Stimulated activated CD8-positive, alpha-beta memory T cell treated with anti-CD3 and anti-CD28 coated beads, Interleukin-4, amount 100 ng/mL, for 24 hours (primary cell): ENCODE results near the gene LCP1.
A peak's percentile ranks its signal among the peaks of the same experiment; 100 is the strongest.
"Not testable (repeated sequence)": the region's sequence is repeated elsewhere in the genome, so short reads cannot be mapped to it uniquely, and the experiment has no call there.

Source experiments
- DNase-seq: peaks from one replicate; pipeline ENCODE4 v3.0.0-alpha.2; 2020; ENCODE audit warnings: low read depth

LCP1 gene, protein sequence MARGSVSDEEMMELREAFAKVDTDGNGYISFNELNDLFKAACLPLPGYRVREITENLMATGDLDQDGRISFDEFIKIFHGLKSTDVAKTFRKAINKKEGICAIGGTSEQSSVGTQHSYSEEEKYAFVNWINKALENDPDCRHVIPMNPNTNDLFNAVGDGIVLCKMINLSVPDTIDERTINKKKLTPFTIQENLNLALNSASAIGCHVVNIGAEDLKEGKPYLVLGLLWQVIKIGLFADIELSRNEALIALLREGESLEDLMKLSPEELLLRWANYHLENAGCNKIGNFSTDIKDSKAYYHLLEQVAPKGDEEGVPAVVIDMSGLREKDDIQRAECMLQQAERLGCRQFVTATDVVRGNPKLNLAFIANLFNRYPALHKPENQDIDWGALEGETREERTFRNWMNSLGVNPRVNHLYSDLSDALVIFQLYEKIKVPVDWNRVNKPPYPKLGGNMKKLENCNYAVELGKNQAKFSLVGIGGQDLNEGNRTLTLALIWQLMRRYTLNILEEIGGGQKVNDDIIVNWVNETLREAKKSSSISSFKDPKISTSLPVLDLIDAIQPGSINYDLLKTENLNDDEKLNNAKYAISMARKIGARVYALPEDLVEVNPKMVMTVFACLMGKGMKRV

DNA sequence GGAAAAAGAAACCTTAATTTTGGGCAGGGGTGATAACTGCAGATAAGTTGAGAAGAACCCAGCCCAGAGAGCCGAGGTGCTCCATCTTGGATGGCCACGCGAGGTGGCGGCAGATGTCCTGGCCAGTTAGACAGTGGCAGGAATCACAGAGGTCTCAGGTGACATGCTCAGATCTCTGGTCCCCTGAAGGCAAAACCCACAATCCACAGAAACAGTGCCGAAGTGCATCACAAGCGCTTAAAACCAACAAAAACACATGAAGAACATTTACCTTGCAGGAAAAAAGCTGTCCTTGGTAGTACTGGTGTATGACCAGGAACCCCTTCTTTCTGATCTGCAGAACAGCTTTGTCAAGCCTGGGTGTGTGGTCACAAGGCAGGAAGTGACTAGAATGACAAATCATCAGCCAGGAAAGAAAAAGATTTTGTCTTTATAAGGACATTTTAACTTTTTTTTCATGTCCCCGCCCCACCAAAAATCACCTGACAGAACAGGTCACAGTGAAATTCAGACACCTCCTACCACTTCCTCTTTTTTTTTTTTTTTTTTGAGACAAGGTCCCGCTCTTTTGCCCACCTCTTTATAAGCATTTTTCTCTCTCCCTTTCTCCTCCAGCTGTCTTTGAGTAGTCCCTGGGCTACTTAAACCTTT, at the start of gene LCP1:
TSS of gene LCP1 (minus strand) at position 338 of the 651 bp plus-strand sequence. CDS start 22,515 bp downstream, outside the sequence.
- peak; percentile 43 for DNase-seq

DNA sequence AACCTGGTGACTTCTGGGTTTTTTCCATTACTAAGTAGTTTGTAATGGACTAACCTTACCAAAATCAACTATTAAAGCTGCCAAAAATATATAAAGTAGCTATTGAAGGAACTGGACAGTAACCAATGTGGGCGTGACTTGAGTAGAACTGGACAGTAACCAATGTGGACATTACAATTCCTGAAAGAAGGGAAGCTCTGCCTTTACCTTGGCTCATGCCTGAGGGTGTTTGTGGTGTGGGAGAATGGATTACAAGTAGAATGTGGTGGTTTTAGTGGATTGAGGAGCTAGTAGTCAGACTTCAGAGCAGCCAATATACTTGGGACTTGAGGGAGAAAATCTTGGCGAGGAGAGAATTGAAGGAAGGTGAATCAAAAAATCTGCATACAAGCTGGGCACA, 47.3 kb upstream of the LCP1 start:
- DNase-seq, result no peak

DNA sequence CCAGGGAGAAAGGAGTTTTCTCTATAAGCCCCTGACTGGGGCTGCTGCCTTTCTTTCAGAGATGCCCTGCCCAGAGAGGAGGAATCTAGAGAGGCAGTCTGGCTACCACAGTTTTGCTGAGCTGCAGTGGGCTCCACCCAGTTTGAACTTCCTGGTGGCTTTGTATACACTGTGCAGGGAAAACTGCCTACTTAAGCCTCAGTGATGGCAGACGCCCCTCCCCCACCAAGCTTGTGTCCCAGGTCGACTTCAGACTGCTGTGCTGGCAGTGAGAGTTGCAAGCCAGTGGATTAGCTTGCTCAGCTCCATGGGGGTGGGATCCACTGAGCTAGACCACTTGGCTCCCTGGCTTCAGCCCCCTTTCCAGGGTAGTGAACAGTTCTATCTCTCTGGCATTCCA, 38.3 kb upstream of the LCP1 start:
- DNase-seq, result not testable (repeated sequence)

DNA sequence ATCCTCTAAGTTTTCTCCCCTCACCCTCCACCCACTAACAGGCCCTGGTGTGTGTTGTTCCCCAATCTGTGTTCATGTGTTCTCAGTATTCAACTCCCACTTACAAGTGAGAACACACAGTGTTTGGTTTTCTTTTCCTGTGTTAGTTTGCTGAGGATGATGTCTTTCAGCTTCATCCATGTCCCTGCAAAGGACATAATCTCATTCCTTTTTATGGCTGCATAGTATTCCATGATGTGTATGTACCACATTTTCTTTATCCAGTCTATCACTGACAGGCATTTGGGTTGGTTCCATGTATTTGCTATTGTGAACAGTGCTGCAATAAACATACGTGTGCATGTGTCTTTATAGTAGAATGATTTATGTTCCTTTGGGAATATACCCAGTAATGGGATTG, 32.8 kb upstream of the LCP1 start:
- not testable (repeated sequence) for DNase-seq

DNA sequence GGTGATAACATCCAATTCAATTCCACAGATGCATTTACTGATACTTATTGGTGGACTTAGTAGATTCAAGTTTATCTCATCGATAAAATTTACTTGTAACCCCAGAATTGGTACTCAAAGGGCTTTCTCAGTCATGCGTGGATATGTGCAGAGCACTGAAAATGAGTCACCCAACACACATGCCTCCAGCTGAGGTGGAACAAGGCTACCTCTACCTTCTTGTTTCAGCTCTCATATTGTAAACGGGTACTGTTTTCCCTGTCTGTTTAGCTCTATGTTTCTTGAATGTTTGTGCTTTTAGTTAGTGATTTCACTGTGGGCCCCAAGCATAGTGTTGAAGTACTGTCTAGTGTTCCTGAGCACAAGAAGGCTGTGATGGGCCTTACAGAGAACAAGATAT, 31.3 kb upstream of the LCP1 start:
- DNase-seq, result no peak

DNA sequence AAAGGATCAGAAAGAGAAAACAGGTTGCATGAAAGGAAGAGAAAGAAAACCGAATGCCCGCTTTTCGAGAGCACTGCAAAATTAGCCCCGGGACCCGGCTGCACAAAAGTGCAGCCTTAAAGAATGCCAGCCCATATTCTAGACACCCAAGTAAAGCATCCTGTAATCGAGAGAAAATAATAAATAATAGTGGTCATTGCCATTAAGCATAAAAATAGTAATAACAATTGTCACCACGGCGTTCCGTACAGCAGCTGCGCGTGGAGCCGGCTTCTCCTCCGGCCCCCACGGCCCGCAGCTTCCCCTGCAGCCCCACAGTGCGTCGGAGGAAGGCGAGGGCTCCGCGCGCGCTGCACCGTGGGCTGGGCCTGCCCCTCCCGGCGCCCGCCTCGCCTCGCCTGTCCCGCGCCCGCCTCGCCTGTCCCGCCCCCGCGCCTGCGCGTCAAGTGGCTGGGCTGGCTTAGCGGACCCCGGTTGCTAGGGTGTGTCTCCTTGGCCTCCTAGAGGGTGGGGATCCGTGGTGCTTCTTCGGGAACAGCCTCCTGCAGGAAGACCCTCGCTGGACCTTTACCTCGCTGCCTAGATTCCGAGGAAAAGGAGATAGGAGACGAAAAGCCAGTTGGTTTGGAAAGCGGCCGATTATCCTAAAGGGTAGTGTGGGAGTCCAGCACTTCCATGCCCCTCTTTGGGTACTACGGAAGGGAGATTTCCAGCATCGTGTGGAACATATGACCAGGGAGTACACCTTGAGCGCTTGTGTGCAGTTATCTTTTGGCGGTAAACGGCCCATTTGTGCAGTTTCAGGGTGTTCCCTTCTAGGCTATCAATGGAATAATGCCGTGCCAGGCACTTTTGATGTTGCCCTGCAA, 29.7 kb upstream of the LCP1 start, which contains the start of gene LRRC63:
TSS of gene LRRC63 (plus strand) at position 446 of the 869 bp plus-strand sequence. CDS start 1,107 bp downstream, outside the sequence.
- peak; percentile 82 for DNase-seq

DNA sequence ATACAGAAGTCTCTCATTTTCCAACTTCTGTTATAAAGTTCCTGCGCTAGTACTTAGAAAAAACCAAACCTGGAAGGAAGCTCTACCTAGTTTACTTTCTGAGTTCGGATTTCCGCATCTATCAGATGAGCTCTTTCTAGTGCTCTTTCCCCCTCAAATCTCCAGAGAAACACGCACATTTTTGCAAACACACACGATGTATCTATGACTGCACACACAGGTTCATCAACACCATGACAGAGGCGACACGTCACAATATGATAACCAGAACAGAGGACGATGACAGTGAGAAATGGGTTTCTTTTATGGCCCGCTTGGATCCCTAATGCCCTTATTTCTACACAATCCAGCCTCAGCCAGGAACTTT, 29.1 kb upstream of the LCP1 start:
- no peak for DNase-seq

DNA sequence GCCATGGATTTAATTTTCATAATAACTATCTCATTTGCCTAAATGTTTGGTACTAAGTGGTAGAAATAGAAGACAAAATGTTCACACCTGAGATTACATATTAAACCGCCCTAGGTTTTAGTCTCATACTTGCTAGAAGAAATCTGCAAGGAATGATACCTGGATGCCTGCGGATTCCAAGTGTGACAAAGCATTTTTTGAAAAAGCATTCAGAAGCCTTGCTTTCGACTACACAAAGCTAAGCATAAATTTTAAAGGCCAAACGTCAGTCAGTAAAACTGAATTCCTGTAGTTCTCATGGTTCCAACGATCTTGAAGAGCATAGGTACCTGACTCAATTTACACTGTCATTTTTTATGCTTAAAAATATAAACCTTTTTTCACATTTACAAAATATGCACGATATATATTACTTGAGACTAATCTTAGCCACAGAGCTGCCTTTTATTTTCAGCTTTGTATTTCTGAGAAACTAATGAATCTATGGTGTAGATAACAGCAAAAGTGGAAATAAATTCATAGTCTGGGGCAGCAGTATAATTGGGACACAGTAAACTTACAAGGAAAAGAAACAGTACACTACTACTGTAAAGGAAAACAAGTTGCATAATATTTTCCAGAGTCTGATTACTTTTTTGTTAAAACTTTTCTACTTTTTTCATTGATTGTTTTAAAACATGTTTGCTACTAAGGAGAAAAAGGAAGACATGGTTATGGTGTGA, 28.5 kb upstream of the LCP1 start:
- no peak for DNase-seq

DNA sequence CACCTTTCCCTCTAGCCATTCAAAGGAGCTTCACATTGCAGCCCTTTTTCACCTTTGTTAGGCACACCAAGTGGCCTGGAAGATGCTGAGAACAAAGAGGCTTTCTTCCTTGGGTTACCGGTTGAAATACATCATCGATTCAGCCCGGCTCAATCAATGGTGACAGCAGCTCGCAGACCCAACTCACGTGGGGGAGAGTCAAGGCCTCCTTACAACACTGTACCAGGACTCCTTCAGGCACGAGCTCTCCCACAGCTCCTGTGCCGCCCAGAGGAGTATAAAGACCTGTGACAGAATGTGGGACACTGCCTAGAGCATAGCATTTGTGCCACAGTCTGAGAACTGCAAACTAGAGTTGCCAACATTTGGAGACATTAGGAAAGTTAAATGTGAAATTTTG, 25.9 kb upstream of the LCP1 start:
- DNase-seq, result no peak

DNA sequence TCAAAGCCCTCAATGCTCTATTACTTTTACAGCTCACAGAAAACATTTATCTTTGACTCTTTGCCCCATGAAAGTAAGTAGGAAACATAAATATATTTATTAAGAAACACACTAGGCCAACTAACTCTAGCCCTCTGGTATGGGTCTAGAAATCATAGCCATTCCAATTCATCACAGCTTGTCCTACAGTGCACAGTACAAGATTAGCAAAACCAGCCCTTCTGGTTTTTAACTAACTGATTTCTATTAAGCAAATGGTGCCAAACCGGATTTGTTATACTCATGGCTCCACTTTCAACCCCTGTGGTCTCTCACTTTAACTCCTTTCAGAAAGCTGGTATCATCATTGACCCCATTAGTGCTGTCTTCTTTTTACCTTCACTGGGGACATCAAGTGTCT, 24.2 kb upstream of the LCP1 start:
- DNase-seq, result no peak

DNA sequence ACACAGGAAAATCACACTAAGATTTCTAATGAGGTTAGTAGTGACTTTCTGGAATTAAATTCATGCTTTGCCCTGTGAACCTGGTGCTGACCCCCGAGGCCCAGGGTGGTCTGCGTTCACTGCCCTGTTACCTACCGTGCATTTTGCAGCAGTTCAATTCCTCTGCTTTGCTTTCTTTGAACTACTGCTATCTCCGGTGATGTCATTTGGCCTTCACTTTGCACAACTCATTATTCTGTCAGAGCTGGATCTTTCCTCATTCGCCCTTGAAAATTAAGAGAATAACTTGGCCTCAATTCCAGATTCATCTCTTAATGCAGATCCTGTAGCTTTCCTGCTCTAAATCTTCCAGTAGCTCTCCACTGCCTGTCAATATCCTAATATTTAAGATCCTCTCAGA, 21.0 kb upstream of the LCP1 start:
- DNase-seq, result no peak

DNA sequence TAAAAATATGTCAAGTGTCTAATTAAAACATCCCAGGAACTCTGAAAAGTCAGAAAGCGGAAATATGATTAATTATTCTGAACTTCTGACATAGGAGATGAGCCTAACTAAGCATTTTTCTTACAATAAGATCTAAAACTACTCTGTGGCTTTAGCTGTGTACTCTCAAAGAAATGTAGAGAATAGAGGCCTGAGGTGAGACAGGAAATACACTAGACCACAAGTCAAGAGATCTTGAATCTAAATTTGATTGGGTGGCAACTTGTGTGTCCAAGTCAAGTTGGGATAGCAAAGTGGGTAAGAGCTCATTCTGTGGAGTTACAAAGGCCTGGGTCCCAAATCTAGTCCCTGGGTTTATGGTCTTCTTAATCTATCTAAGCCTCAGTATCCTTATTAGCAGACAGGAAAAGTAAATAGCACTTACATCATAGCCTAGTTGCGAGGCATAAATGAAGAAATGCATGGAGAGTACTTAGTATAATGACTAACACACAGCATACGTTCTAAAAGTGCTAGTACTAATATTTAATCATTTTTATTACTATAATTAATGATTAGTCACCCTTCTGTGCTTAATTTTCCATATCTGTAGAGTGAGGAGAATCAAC, 20.3 kb upstream of the LCP1 start:
- no peak for DNase-seq

DNA sequence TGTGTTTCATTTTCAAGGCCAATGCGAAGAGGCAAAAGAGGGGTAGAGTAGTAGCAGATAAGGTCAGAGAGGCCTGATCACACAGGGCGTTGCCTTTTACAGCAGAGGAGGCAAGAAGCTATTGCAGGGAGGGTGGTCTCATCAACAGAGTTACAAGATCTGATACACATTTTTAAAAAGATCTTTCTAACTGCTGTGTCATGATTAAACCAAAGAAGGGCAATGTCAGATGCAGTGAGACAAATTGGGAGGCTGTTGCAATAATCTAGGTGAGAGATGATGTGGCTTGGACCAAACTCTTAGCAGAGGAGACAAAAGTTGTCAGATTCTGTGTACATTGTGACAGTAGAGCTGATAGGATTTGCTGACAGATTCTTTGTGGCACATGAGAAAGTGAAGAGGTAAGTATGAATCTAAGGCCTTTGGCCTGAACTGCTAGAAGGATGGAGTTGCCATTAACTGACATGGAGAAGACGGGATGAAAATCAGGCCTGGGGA, 16.8 kb upstream of the LCP1 start:
- DNase-seq, result no peak

DNA sequence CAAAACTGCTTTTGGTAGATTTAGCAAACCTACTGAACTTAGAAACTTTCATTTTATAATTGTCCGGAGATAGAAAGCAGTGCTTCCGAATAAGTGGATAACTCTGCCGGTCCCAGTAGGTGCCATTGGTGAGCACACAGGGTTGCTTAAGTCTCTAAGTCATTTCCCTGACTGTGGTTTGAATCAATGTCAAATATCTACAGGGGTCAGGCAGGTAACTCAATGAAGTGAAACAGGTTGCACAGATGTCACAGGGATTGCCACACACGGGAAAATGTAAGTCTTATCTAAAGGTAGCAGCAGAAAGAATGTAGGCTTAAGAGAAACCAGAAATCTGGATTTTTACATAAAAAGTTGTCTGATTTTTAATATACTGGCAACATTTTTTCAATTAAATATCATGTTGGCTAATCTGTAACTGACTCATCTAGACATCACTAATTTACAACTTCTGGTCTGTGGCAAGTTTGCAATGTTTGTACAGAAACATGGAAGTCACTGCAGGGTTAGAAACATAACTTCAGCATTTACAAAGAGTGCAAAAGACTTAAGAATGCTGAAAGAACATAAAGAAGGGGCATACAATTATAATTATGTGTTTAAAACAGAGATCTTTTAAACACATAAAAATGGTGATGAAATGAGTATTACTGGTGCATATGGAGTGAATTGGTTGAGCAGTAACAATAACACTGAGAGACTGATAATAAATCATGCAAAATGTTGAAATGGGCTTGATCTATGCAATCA, 15.5 kb upstream of the LCP1 start:
- no peak for DNase-seq

DNA sequence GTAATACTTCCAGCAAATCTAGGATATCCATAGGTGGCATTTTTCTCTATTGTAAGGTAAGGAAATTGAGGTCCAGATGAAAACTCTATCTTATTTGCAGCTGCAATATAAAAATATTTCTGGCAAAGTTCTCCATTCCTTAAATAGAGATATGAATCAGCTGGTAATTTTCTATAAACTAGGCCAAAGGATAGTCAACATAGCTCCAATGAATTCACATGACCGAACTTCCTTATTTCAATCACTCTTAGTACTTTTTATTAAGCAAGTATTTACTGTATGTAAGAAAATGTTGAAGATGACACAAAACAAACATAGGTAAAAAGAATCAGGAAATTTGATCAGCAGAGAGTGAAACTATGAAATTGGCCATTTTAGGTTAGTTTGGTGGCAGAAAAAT, 13.0 kb upstream of the LCP1 start:
- no peak for DNase-seq

DNA sequence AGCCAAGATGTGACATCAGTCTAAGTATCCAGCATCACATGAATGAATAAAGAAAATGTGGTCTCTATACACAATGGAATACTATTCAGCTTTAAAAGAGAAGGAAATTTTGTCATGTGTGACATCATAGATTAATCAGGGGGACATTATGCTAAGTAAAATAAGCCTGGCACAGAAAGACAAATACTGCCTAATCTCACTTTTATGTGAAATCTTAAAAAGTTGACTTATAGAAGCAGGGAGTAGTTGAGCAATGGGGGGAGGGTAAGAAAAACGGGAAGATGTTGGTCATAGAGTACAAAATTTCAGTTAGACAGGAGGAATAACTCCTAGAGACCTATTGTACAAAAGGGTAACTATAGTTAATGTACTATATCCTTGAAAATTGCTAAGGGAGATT, 10.4 kb upstream of the LCP1 start:
- no peak for DNase-seq

DNA sequence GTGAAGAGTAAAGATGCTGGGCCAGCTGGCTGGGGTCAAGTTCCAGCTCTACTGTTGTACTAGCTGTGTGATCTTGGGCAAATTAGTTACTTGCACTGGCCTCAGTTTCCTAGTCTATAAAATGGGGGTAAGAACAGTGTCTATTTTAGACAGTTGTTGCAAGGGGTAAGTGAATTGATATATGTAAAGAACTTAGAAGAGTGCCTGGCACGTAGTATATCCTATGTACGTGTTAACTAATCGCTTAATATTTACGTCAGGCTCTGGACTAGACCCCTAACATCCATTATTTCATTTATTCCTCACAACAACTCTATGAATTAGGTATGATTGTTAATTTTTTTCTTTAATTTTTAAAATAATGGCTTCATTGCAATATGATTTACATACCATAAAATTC, 3.7 kb upstream of the LCP1 start:
- DNase-seq, result no peak

DNA sequence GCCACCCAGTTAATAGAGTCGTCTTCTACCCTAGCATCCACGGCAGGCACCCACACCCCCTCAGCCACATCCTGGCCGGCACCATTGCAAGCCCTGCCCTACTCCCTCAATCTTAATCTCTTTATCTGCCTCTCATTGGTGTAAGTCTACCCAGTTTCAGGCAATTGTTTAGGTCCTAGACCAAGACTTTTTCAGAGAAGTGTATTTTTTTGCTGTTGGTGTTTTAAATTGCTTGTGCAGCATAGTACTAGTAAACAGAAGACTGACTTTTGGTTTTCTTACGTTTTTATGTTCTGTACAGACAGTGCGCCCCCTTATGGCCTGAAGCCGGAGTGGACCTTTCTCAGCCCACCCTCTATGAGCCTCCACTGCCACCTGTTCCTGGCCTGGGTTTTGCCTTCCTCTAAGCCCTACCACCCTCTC, 2.3 kb upstream of the LCP1 start:
- peak; percentile 63 for DNase-seq

DNA sequence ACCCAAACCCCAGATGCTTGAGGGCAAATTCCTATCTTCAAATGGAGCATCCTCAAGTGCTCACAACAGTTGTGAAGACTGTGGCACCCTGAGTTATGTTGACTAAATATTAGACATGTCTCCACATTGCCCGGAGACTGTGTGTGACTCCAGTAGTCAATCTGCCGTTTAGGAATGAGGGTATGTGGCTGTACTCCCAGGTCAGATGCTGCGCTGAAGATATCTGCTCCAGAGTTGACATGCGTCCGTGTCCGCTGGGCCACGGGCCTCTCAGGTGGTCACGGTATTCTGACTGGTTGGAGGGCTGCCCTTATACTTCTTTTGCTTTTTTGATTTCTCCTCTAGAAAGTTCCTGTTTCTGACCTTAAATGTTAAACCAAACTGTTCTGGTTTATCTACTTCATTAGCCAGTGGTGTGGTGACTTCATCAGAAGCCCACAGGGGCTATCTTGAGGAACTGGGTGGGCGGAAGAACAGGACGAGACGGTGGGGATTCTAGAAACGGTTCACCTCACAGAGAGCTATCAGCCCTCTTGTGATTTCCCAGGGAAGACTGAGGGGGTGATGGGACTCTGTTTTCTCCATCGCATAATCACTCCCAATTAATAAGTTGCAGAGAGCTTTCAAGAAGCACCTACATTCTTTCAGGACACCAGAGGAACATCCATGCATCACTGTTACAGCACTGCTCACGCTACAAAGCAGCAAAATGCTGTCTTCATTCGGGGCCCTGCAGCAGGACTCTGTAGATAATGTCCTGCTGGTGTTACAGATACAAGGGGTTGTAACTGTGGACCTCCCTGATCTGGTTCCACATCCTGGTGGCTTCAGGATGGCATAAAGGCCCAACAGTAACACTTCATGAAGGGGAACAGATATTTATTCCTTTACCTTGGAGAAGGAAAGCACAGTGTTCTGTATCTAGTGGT, 1.3 kb upstream of the LCP1 start:
- no peak for DNase-seq
